Thyroid gland (tissue), 4 donors: ENCODE results near the gene RUNX2. TPM values are rescaled to one million over a fixed set of nuclear protein-coding genes. Genes with fewer than 3 reads are reported as not detected.

Experiments used
- DNase-seq, 2 donors: peaks; one replicate each; pipeline ENCODE4 v3.0.0-alpha.2; 2019
- H3K27ac ChIP-seq, 3 donors: fragments of 200-600 bp; sonication (generic); 1 replicate in 2 of 3; 2 replicates in 1 of 3; pipeline ENCODE4 v1.5.1; 2016 to 2019; ENCODE audit warnings: mild to moderate bottlenecking in 1 of 3, moderate library complexity in 1 of 3
- H3K27me3 ChIP-seq: fragments of 200-600 bp; sonication (generic); one replicate; pipeline ENCODE4 v1.5.1; 2019
- H3K36me3 ChIP-seq, 2 donors: fragments of 200-600 bp; sonication (generic); one replicate each; pipeline ENCODE4 v1.5.1; 2016 to 2019
- H3K4me1 ChIP-seq, 2 donors: fragments of 200-600 bp; sonication (generic); one replicate each; pipeline ENCODE4 v1.5.1; 2017 to 2019
- H3K4me3 ChIP-seq, 3 donors: fragments of 200-600 bp; sonication (generic); replicated peaks in 1 of 3; 1 replicate in 2 of 3; 2 replicates in 1 of 3; pipeline ENCODE4 v1.5.1; 2016; ENCODE audit warnings: mild to moderate bottlenecking in 1 of 3
- H3K9me3 ChIP-seq: fragments of 200-600 bp; sonication (generic); one replicate; pipeline ENCODE4 v1.5.1; 2017
- POLR2A ChIP-seq, 2 donors: fragments of 450-650 bp; IDR thresholded peaks; one replicate each; pipeline ENCODE4 v1.6.1; 2017; ENCODE audit warnings: antibody characterized with exemption in 2 of 2, mild to moderate bottlenecking in 2 of 2, moderate library complexity in 1 of 2
- WGBS, 2 donors: methylation state at CpG; one replicate each; pipeline ENCODE4 v1.1.5; 2017; 5-methylcytosine and 5-hydroxymethylcytosine counted together
- intact Hi-C: fragments of 100-400 bp; cut with DNase I; formaldehyde crosslinking; loops from one replicate; pipeline ENCODE4 v1.15.1; 2023
- total RNA-seq, 4 donors: library from RNA; depleted of rRNA; stranded (reverse); fragments of >200 nt; gene quantifications; one replicate each; pipeline ENCODE4 v1.2.3, GENCODE V29; 2016
- TF ChIP-seq, protein P1 (sequence below), 6 experiments: fragments of 200-600 bp in 3 of 6; fragments of 450-650 bp in 3 of 6; sonication (generic) in 3 of 6; IDR thresholded peaks; one replicate each; pipeline ENCODE4 v1.5.1; 2016 to 2019; ENCODE audit warnings: antibody characterized with exemption in 6 of 6, mild to moderate bottlenecking in 2 of 6, inconsistent platforms in 1 of 6, moderate library complexity in 1 of 6

The RUNX2 gene
- total RNA-seq, 4 donors from 2014 or later = 1.6 to 4.2 (median 2.7) TPM

GRCh38 chr6:45488269-45488668 lies 160.1 kb downstream of the RUNX2 start:
- Histone ChIP-seq H3K4me3 (no peak overlapping the region), H3K4me1 (no peaks in the 10 kb centered on the region), H3K36me3 (no peaks in the 10 kb centered on the region), H3K9me3 (no peaks in the 10 kb centered on the region), H3K27ac (no peak overlapping the region), H3K27me3 (no peaks in the 10 kb centered on the region)
- no peak for TF ChIP-seq POLR2A (IDR thresholded peaks at IDR 0.05)
- TF ChIP-seq, protein P1, sequence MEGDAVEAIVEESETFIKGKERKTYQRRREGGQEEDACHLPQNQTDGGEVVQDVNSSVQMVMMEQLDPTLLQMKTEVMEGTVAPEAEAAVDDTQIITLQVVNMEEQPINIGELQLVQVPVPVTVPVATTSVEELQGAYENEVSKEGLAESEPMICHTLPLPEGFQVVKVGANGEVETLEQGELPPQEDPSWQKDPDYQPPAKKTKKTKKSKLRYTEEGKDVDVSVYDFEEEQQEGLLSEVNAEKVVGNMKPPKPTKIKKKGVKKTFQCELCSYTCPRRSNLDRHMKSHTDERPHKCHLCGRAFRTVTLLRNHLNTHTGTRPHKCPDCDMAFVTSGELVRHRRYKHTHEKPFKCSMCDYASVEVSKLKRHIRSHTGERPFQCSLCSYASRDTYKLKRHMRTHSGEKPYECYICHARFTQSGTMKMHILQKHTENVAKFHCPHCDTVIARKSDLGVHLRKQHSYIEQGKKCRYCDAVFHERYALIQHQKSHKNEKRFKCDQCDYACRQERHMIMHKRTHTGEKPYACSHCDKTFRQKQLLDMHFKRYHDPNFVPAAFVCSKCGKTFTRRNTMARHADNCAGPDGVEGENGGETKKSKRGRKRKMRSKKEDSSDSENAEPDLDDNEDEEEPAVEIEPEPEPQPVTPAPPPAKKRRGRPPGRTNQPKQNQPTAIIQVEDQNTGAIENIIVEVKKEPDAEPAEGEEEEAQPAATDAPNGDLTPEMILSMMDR (IDR thresholded peaks at IDR 0.05) = no peak
- intact Hi-C loops = no loop called here
- DNase-seq = no peak

DNA sequence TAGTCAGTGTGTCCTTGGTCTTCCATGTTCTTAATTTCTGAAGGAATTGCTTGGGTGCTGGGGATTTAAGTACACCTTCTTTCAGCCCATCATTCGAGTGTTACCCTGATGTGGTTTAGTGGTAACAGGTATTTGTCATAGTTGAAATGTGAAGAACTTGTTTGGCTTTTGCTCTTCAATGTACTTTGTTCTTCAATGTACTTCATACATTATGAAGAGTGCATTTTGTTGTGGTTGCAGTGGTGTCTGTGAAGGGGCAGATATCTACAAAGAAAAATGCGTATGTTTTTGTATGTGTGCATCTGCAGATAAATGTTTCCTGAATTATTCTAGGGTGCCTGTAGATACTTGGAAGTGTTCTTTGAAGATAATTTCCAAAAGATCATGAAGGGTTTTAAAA lies 160.8 kb downstream of the RUNX2 start:
- intact Hi-C loops = no loop called here
- TF ChIP-seq POLR2A (IDR thresholded peaks at IDR 0.05) = no peak
- TF ChIP-seq, protein P1 (IDR thresholded peaks at IDR 0.05) = no peak

GRCh38 chr6:45491048-45491735 lies 163.1 kb downstream of the RUNX2 start:
- Histone ChIP-seq H3K27me3 (no peaks in the 10 kb centered on the region), H3K4me1 (no peaks in the 10 kb centered on the region), H3K9me3 (no peaks in the 10 kb centered on the region), H3K36me3 (no peaks in the 10 kb centered on the region), H3K4me3 (no peak overlapping the region), H3K27ac (no peak overlapping the region)
- DNase-seq = no peak
- 80% methylated on average over 5 of the region's 5 CpGs for WGBS, 2 donors
- intact Hi-C loops = no loop called here
- TF ChIP-seq, protein P1 (IDR thresholded peaks at IDR 0.05) = no peak
- no peak for TF ChIP-seq POLR2A (IDR thresholded peaks at IDR 0.05)

More for the DNA sequence above, 160.8 kb downstream of the RUNX2 start:
- Histone ChIP-seq H3K4me1 (no peaks in the 10 kb centered on the region), H3K4me3 (no peak overlapping the region), H3K9me3 (no peaks in the 10 kb centered on the region), H3K27ac (no peak overlapping the region), H3K36me3 (no peaks in the 10 kb centered on the region), H3K27me3 (no peaks in the 10 kb centered on the region)
- DNase-seq = no peak
- 93 to 97% methylated on average over 2 of the region's 2 CpGs for WGBS, 2 donors

GRCh38 chr6:45491874-45492273 lies 163.7 kb downstream of the RUNX2 start:
- no peaks in the 10 kb centered on the region for H3K27me3 ChIP-seq
- DNase-seq = no peak
- no peaks in the 10 kb centered on the region for H3K4me1 ChIP-seq
- H3K9me3 ChIP-seq = no peaks in the 10 kb centered on the region
- H3K4me3 ChIP-seq = no peak overlapping the region
- no peaks in the 10 kb centered on the region for H3K36me3 ChIP-seq
- TF ChIP-seq POLR2A (IDR thresholded peaks at IDR 0.05) = no peak
- TF ChIP-seq, protein P1 (IDR thresholded peaks at IDR 0.05) = no peak
- intact Hi-C loops = no loop called here
- no peak overlapping the region for H3K27ac ChIP-seq
- WGBS, 2 donors = 81 to 87% methylated on average over 6 of the region's 6 CpGs

DNA sequence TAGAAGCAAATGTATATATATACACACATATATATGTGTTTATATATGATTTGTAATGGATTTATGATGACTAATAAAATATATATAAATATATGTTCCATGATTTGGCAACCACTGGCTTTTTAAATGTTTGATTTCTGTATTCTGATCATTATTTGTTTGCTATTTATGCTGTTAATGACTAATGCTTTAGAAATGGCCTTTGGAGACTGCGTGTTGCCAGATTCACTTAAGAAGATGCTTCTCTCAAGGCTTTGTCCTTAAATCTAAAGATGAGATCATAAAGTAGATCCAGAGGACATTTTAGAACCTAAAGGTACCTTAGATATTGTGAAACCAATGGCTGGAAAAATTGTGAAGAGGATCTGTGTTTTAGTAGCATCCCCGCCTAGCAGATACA lies 165.6 kb downstream of the RUNX2 start:
- Histone ChIP-seq H3K9me3 (no peaks in the 10 kb centered on the region), H3K27ac (no peak overlapping the region), H3K36me3 (no peaks in the 10 kb centered on the region), H3K27me3 (no peaks in the 10 kb centered on the region), H3K4me3 (no peak overlapping the region), H3K4me1 (no peaks in the 10 kb centered on the region)
- 94 to 98% methylated on average over 2 of the region's 2 CpGs for WGBS, 2 donors
- TF ChIP-seq, protein P1 (IDR thresholded peaks at IDR 0.05) = no peak
- TF ChIP-seq POLR2A (IDR thresholded peaks at IDR 0.05) = no peak
- intact Hi-C loops = no loop called here
- no peak for DNase-seq
